HUES48 (cell line): Measurements from ENCODE around the gene OR51V1.

ENCODE experiments used
- H3K27ac ChIP-seq: one replicate; pipeline ENCODE4 v1.7.0; 2013; ENCODE audit warnings: low read depth, low read length, inconsistent platforms
- H3K27me3 ChIP-seq: 2 replicates; pipeline ENCODE4 v1.6.1; 2013; ENCODE audit warnings: mild to moderate bottlenecking, low read length; ENCODE audit not compliant: control insufficient read depth, insufficient read depth
- H3K36me3 ChIP-seq: 2 replicates; pipeline ENCODE4 v1.6.1; 2013; ENCODE audit warnings: low read length; ENCODE audit not compliant: control insufficient read depth, insufficient read depth
- H3K4me1 ChIP-seq: 2 replicates; pipeline ENCODE4 v1.6.1; 2013; ENCODE audit warnings: mild to moderate bottlenecking, low read length; ENCODE audit not compliant: control insufficient read depth, insufficient read depth
- H3K4me3 ChIP-seq: 2 replicates; pipeline ENCODE4 v1.5.1; 2013; ENCODE audit warnings: mild to moderate bottlenecking, low read depth, low read length
- H3K9ac ChIP-seq: 2 replicates; pipeline ENCODE4 v1.6.1; 2013; ENCODE audit warnings: mild to moderate bottlenecking, low read depth, low read length, moderate library complexity
- H3K9me3 ChIP-seq: 2 replicates; pipeline ENCODE4 v1.6.1; 2013; ENCODE audit warnings: low read length; ENCODE audit not compliant: control insufficient read depth, insufficient read depth

Gene OR51V1

GRCh38 chr11:5240458-5240857 lies 40.0 kb upstream of the OR51V1 start:
- Histone ChIP-seq H3K4me3 (no peak overlapping the region), H3K9me3 (no peaks in the 10 kb centered on the region), H3K4me1 (no peaks in the 10 kb centered on the region), H3K36me3 (no peaks in the 10 kb centered on the region), H3K9ac (no peak overlapping the region), H3K27me3 (no peaks in the 10 kb centered on the region), H3K27ac (no peak overlapping the region)

GRCh38 chr11:5240056-5240455 lies 39.6 kb upstream of the OR51V1 start:
- Histone ChIP-seq H3K27me3 (no peaks in the 10 kb centered on the region), H3K27ac (no peak overlapping the region), H3K4me3 (no peak overlapping the region), H3K36me3 (no peaks in the 10 kb centered on the region), H3K9ac (no peak overlapping the region), H3K4me1 (no peaks in the 10 kb centered on the region), H3K9me3 (no peaks in the 10 kb centered on the region)

- H3K9ac ChIP-seq: no peak overlapping the region
Observed at GRCh38 chr11:5239046-5239445, 38.6 kb upstream of the OR51V1 start.

GRCh38 chr11:5238486-5238885 lies 38.0 kb upstream of the OR51V1 start:
- Histone ChIP-seq H3K36me3 (no peaks in the 10 kb centered on the region), H3K9me3 (no peaks in the 10 kb centered on the region), H3K4me1 (no peaks in the 10 kb centered on the region), H3K27ac (no peak overlapping the region), H3K9ac (no peak overlapping the region), H3K4me3 (no peak overlapping the region), H3K27me3 (no peaks in the 10 kb centered on the region)

More at GRCh38 chr11:5239046-5239445, 38.6 kb upstream of the OR51V1 start:
- Histone ChIP-seq H3K27ac (no peak overlapping the region), H3K36me3 (no peaks in the 10 kb centered on the region), H3K9me3 (no peaks in the 10 kb centered on the region), H3K4me3 (no peak overlapping the region), H3K4me1 (no peaks in the 10 kb centered on the region), H3K27me3 (no peaks in the 10 kb centered on the region)

- Histone ChIP-seq H3K4me3 (no peak overlapping the region), H3K27ac (no peak overlapping the region), H3K27me3 (no peaks in the 10 kb centered on the region), H3K4me1 (no peaks in the 10 kb centered on the region), H3K9ac (no peak overlapping the region), H3K36me3 (no peaks in the 10 kb centered on the region), H3K9me3 (no peaks in the 10 kb centered on the region)
Observed at GRCh38 chr11:5237420-5237819, 36.9 kb upstream of the OR51V1 start.

GRCh38 chr11:5235364-5236095 lies 35.0 kb upstream of the OR51V1 start:
- H3K36me3 ChIP-seq: no peaks in the 10 kb centered on the region
- H3K4me3 ChIP-seq: no peak overlapping the region
- H3K9me3 ChIP-seq: no peaks in the 10 kb centered on the region
- no peak overlapping the region for H3K27ac ChIP-seq
- no peak overlapping the region for H3K9ac ChIP-seq
- no peaks in the 10 kb centered on the region for H3K4me1 ChIP-seq
- H3K27me3 ChIP-seq: no peaks in the 10 kb centered on the region

- Histone ChIP-seq H3K27ac (no peak within 1 kb of the TSS), H3K9ac (no peak within 1 kb of the TSS), H3K4me1 (no peaks in the 10 kb centered on the region), H3K4me3 (no peak within 1 kb of the TSS), H3K27me3 (no peaks in the 10 kb centered on the region), H3K9me3 (no peaks in the 10 kb centered on the region), H3K36me3 (no peaks in the 10 kb centered on the region)
Observed at GRCh38 chr11:5234381-5234834, 33.9 kb upstream of the OR51V1 start, which contains the start of gene HBD. Gene HBD, minus strand, starts transcription at chr11:5234483. Its CDS starts 50 bp downstream, at chr11:5234433.

GRCh38 chr11:5233307-5233706 lies 32.8 kb upstream of the OR51V1 start:
- Histone ChIP-seq H3K27ac (no peak overlapping the region), H3K4me3 (no peak overlapping the region), H3K36me3 (no peaks in the 10 kb centered on the region), H3K9ac (no peak overlapping the region), H3K4me1 (no peaks in the 10 kb centered on the region), H3K27me3 (no peaks in the 10 kb centered on the region), H3K9me3 (no peaks in the 10 kb centered on the region)

GRCh38 chr11:5232821-5233220 lies 32.3 kb upstream of the OR51V1 start:
- Histone ChIP-seq H3K9ac (no peak overlapping the region), H3K36me3 (no peaks in the 10 kb centered on the region), H3K27ac (no peak overlapping the region), H3K4me3 (no peak overlapping the region), H3K9me3 (no peaks in the 10 kb centered on the region), H3K27me3 (no peaks in the 10 kb centered on the region), H3K4me1 (no peaks in the 10 kb centered on the region)

- Histone ChIP-seq H3K9ac (no peak overlapping the region), H3K36me3 (no peaks in the 10 kb centered on the region), H3K27ac (no peak overlapping the region), H3K4me3 (no peak overlapping the region), H3K27me3 (no peaks in the 10 kb centered on the region), H3K4me1 (no peaks in the 10 kb centered on the region), H3K9me3 (no peaks in the 10 kb centered on the region)
Observed at GRCh38 chr11:5232176-5232575, 31.7 kb upstream of the OR51V1 start.

- H3K27me3 ChIP-seq: no peaks in the 10 kb centered on the region
- H3K9ac ChIP-seq: no peak overlapping the region
- H3K27ac ChIP-seq: no peak overlapping the region
- no peaks in the 10 kb centered on the region for H3K9me3 ChIP-seq
- H3K4me3 ChIP-seq: no peak overlapping the region
- no peaks in the 10 kb centered on the region for H3K4me1 ChIP-seq
- no peaks in the 10 kb centered on the region for H3K36me3 ChIP-seq
Observed at GRCh38 chr11:5231111-5231510, 30.6 kb upstream of the OR51V1 start.
